CD4-positive, alpha-beta T cell treated with Interleukin-15 for 1 hour (primary cell): ENCODE data around the gene RALGAPA2.

Experiments used
- DNase-seq: peaks from one replicate; pipeline ENCODE4 v3.0.0-alpha.2; 2020

RALGAPA2 gene

DNA sequence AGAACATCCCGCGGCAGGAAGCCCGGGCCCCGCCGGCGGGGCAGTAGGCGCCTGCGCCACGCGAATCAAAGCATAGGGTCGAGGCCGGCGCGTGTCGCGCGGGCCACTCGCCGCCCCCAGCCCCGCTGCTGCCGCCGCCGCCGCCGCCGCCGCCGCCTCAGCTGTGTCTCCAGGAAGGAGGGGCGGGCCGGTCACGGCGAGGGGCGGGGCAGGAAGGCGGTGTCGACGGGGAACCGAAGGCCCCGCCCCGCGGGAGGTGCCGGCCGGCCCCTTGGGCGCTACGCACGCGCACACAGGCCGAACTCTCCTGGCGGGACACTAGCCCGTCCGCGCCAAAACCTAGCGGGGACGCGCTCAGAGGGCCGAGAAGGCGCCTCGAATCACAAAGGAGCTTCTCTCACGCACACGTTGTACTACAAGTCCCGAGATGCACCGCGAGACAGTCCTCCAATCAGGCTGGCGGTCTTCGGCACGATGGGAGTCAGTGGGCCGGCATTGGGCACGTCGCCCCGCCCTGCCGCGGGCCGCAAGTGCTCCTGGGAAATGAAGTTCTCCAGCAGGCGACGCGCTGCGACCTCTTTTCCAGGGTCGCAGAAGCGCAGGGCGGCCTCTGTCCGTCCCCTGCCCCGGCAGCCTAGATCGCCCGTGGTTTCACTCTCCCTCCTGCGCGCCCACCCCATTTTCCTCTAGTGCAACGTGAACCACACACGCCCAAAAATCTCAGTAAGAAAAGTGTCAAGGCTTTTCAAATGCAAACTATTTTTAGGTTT is at the start of gene RALGAPA2:
Gene RALGAPA2 (minus strand): TSS at position 171 of the 770 bp plus-strand sequence. CDS start 164 bp downstream, at position 7.
- peak; percentile 95 for DNase-seq

DNA sequence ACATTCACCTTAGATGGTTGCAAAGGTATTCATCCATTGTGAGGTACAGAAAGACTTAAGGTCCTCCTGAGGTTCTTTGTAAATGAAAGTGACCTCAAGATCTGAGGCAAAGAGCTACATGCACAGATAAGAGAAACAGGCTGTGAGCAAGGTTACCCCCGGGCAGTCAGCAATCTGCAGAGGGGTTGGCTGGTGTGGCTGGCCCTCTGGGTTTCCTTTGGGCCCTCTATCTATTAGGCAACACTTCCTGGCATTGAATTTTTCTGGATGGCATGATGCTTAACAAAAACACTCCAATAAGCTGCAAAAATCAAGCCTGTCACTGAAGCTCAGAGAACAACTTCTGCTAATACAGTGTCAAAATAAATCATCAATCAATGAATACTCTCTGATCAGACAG is 48.9 kb upstream of the RALGAPA2 start:
- DNase-seq, result no peak

GRCh38 chr20:20759132-20759531 is 46.7 kb upstream of the RALGAPA2 start:
- no peak for DNase-seq

- DNase-seq, result no peak
These were observed 43.4 kb upstream of the RALGAPA2 start for GRCh38 chr20:20755674-20756319.

GRCh38 chr20:20755231-20755630 is 42.8 kb upstream of the RALGAPA2 start:
- no peak for DNase-seq

DNA sequence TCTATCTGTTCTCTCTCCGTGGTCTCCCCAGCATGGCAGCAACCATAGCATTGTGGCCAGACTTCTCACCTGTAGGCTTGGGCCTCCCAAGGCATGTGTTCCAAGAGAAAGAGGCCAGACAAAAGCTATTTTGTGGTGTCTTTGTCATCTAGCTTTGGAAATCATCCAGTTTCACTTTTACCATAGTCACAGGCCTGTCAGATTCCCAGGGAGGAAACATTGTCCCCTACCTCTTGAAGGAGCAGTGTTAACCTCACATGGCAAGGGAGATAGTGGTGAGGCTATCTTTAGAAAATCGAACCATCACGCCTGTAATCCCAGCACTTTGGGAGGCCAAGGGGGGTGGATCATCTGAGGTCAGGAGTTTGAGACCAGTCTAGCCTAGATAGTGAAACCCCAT is 42.3 kb upstream of the RALGAPA2 start:
- DNase-seq, result no peak

- DNase-seq, result no peak
These were observed 40.3 kb upstream of the RALGAPA2 start for GRCh38 chr20:20752712-20753111.

- DNase-seq, result no peak
These were observed 34.9 kb upstream of the RALGAPA2 start for GRCh38 chr20:20747298-20747697.

DNA sequence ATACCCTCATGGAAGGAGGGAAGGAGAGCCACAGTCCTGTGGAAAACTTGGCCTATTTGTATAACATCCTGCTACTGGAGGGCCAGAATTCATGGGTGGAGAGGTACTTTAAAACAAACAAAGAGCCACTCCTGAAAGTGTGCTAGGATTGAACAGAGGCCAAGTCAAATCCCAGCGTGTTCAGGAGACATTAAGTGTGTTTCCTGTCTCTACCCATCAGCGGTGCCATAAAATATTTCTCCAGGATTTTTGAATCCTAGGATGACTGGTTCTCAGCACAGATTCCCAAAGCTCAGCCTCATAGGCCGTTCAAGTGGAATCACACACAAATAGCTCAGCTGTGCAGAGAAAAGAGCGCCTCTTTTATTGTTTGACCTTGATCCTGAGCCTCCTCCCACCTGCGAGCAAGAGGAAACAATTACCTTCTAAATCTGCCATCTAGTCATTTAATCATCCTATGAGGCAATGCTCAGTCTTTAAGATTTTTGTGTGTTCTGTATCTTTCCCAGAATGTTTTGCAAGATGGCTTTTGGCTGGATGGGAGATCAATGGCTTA is 31.8 kb upstream of the RALGAPA2 start:
- DNase-seq, result no peak

DNA sequence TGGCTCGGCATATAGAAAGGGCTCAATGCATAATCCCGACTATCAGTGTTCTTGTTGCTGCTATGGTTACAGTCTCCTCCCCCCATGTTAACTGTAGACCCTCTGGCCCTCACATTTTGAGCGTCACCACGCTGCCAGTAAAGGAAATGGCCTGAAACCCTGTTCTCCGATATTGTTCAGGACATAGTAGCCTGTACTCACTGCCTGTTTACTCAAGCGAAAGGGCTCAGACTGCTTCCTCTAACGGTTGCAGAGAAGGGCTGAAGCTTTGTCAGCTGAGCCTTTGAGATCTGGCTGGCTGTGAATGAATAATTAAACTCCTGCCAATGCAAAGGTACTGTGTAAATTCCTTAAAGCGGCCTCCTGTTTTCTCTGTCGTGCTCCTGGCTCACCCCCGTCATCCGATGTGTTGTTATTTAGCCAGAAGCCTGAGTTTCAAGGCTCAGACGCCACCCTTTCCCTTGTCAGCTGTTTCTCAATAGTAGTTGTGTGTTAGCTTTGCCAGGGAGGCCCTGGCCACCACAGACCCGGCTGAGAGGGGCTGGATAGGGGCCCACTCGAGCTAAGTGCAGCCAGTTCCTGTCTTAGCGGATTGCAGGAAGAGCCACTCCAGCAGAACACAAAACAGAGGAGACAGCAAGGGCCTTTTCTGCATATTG is 31.2 kb upstream of the RALGAPA2 start:
- DNase-seq, result no peak

DNA sequence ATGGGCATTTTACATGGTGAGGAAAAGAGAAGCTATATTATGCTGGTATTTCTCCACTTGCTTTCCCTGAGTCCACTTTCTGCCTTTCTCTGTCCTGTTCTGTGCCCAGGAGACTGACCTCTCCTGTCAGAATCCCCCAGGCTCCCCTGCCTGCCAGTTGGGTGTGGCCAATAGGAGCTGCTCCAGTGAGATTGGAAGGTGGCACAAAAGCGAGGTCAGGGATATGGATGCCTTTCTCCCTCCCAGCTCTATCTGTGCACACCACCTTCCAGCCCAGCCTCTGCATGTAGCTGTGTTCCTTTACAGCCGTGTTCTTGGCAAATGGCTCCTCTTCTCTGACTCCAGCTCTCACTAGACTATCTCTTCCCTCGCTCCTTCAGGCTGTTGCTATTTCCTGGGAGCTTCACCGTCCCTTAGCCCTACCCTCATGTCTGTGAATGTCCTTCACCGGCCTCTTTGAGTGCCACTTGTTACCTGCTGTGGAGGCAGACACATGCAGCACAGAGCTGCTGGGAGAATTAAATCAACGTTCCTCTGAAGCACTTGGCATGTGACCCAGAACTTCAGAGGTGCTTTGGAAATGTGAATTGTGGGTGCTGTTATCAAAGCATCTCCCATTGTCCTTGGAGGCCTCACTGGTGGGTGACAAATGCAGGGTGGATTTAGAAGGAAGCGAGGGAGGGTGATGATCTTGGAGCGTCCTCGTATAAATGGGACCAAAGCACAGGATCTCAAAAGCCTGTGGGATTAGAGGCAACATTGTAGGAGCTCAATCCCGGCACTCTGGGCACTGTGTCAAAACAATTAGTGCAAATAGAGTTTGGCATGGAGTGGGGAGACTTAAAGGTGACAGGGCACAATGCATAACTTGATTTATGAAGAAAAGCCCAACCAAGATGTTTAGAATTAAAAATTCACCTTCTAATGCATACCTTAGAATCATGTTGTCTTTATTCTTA is 28.9 kb upstream of the RALGAPA2 start:
- DNase-seq, result no peak

GRCh38 chr20:20740541-20740940 is 28.1 kb upstream of the RALGAPA2 start:
- DNase-seq, result no peak

DNA sequence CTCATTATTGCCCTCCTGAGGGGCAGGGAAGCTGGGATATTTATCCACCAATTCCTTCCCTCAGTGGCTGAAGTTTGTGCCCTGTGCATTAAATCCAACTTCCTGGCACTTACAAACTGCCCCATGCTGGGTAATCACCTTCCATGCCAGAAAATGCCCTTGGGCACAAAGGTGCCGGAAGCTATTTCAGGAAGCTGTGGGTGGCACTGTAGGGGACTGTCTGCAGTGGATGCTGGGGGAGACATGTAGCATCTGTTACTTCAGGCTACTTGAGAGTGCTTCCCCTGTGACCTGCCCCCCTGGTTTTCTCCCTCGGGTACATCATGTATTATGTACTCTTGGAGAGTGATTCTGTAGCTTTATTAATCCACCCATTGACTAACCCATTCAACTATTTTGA is 24.7 kb upstream of the RALGAPA2 start:
- no peak for DNase-seq

- DNase-seq, result no peak
These were observed 23.9 kb upstream of the RALGAPA2 start for GRCh38 chr20:20736303-20736702.

- peak; percentile 56 for DNase-seq
These were observed 22.1 kb upstream of the RALGAPA2 start for GRCh38 chr20:20734475-20734948.

GRCh38 chr20:20733943-20734342 is 21.5 kb upstream of the RALGAPA2 start:
- DNase-seq, result peak; percentile 20

DNA sequence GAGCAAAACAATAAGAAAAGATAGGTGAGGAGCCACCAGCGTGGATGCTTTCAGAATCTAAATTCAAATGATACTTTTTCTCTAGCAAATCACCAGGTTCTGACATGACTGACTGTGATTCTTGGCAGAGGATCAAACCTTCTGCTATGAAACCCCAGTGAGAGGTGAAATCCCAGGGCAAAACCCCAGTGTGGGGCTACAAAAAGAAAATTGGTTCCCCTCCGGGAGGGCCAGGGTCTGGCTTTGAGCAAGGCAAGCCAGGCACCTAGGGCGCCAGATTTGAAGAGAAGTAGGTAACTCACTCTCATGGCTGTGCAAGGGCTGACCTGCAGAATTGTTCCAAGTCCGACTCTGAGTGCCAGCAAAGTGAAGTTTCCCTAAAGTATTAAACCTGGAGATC is 20.2 kb upstream of the RALGAPA2 start:
- DNase-seq, result no peak

GRCh38 chr20:20731945-20732296 is 19.5 kb upstream of the RALGAPA2 start:
- DNase-seq, result peak; percentile 31

DNA sequence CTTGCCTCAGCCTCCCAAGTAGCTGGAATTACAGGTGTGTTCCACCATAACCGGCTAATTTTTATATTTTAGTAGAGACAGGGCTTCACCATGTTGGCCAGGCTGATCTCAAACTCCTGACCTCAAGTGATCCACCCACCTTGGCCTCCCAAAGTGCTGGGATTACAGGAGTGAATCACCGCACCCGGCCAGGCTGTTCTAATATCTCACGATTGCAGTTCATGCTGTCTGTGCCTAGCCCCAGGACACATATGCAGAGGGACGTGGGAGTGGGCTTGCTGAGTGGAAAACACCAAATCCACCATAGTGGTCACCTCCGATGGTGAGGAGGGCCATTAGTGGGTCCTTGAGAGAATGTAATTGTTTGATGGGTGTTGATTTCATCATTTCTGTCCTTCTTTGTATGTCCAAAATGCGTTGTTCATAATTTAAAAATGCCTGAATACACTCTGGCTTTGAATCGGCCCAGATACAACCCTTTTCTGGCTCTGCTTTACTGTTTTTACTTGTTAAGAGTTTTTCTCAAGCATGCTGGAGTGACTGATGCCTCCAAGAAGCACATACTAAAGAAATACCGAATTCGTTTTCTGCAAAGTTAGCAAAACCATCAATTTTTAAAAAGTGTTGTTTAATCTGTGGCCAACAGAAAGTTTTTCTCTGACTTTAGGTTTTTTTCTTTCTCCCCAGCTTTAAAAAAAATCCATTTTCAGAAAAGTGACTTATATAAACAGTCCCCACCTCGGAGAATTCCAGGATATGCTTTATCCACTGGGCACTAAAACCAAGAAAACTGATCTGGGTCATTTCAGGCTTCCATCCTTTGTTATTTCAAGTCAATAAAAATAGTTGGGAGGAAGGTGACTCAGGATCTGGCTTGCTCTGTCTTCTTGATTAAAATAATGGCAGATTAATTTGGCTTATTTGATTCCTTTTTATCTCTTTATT is 18.8 kb upstream of the RALGAPA2 start:
- no peak for DNase-seq

DNA sequence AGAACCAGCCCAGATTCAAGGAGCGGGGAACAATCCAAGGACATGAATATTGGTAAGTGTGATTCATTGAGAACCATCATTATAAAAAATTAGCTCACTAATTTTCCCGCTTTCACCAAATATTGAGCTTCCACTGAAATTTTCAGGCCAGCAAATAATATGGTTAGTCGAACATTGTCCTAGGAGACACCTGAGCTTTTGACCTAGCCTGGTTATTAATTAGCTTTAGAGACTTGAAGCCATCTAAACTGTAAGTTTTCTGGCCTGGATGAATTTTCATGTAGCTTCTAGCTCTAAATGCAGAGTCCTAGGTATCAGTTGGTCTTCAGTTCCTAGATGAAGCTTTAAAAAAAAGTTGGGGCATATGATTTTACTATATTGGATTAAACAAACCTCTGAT is 17.1 kb upstream of the RALGAPA2 start:
- no peak for DNase-seq

- DNase-seq, result no peak
These were observed 9.0 kb upstream of the RALGAPA2 start for GRCh38 chr20:20721489-20721888.
